IgD-negative memory B cell (primary cell): ENCODE results near the gene HSH2D. TPM values are rescaled to one million over a fixed set of nuclear protein-coding genes. Genes with fewer than 3 reads are reported as not detected.
"Not testable (repeated sequence)": the region's sequence is repeated elsewhere in the genome, so short reads cannot be mapped to it uniquely, and the experiment has no call there.

Experiments used
- H3K27ac Mint-ChIP-seq, 3 donors: one replicate each; pipeline ENCODE4 v1.8.0; 2020 to 2022; ENCODE audit warnings: mild to moderate bottlenecking in 3 of 3, mixed read lengths in 3 of 3, moderate library complexity in 1 of 3
- H3K27me3 Mint-ChIP-seq: one replicate; pipeline ENCODE4 v1.8.0; 2021; ENCODE audit warnings: mixed read lengths
- H3K36me3 Mint-ChIP-seq: one replicate; pipeline ENCODE4 v1.8.0; 2020; ENCODE audit warnings: mild to moderate bottlenecking, mixed read lengths
- H3K4me1 Mint-ChIP-seq, 3 donors: one replicate each; pipeline ENCODE4 v1.8.0; 2020 to 2022; ENCODE audit warnings: mixed read lengths in 3 of 3, mild to moderate bottlenecking in 1 of 3
- H3K4me3 Mint-ChIP-seq, 4 donors: one replicate each; pipeline ENCODE4 v1.8.0; 2020 to 2022; ENCODE audit warnings: mild to moderate bottlenecking in 4 of 4, mixed read lengths in 4 of 4, moderate library complexity in 3 of 4
- H3K9me3 Mint-ChIP-seq, 3 donors: one replicate each; pipeline ENCODE4 v1.8.0; 2020 to 2021; ENCODE audit warnings: mixed read lengths in 3 of 3, mild to moderate bottlenecking in 1 of 3
- polyA plus RNA-seq: library from polyadenylated mRNA; unstranded; fragments of 300-500 nt; fragmentation: Illumina TruSeq; gene quantifications from one replicate; pipeline ENCODE4 v1.2.3, GENCODE V29; 2021

HSH2D gene
- polyA plus RNA-seq, 1 donor from 2014 or later, result 122 TPM

- Mint-ChIP-seq H3K4me1 (peaks cover 23 to 25% (median 23%) of the 10 kb centered on the region in 3 donors), H3K27ac (peak overlapping the region in 1 of 3 donors; percentile 20), H3K9me3 (no peaks in the 10 kb centered on the region), H3K27me3 (no peaks in the 10 kb centered on the region), H3K36me3 (peaks cover 20% of the 10 kb centered on the region), H3K4me3 (peak overlapping the region in 1 of 4 donors; percentile 63)
These were observed 14.1 kb downstream of the HSH2D start for GRCh38 chr19:16157601-16158000.

GRCh38 chr19:16159655-16160054 lies 16.2 kb downstream of the HSH2D start:
- Mint-ChIP-seq H3K27ac (no peak overlapping the region), H3K27me3 (no peaks in the 10 kb centered on the region), H3K9me3 (no peaks in the 10 kb centered on the region), H3K36me3 (peaks cover 17% of the 10 kb centered on the region), H3K4me3 (no peak overlapping the region), H3K4me1 (peaks cover 14 to 18% (median 15%) of the 10 kb centered on the region in 3 donors)

GRCh38 chr19:16160445-16160942 lies 17.0 kb downstream of the HSH2D start:
- Mint-ChIP-seq H3K4me3 (peak overlapping the region in 1 of 4 donors; percentile 3), H3K4me1 (peaks cover 6 to 10% (median 7%) of the 10 kb centered on the region in 3 donors), H3K9me3 (no peaks in the 10 kb centered on the region), H3K27ac (no peak overlapping the region), H3K27me3 (no peaks in the 10 kb centered on the region), H3K36me3 (peaks cover 15% of the 10 kb centered on the region)

GRCh38 chr19:16160943-16161560 lies 17.6 kb downstream of the HSH2D start:
- Mint-ChIP-seq H3K9me3 (no peaks in the 10 kb centered on the region), H3K27ac (peak overlapping the region in 1 of 3 donors; percentile 73), H3K27me3 (no peaks in the 10 kb centered on the region), H3K4me3 (no peak overlapping the region), H3K4me1 (peaks cover 5 to 7% (median 7%) of the 10 kb centered on the region in 3 donors), H3K36me3 (peaks cover 12% of the 10 kb centered on the region)

- no peak overlapping the region for H3K4me3 Mint-ChIP-seq
- H3K36me3 Mint-ChIP-seq, result peaks cover 7% of the 10 kb centered on the region
- H3K27me3 Mint-ChIP-seq, result no peaks in the 10 kb centered on the region
- peaks cover 0 to 2% (median under 1%) of the 10 kb centered on the region in 3 donors for H3K4me1 Mint-ChIP-seq
- H3K27ac Mint-ChIP-seq, result peak overlapping the region in 1 of 3 donors; percentile 73
- H3K9me3 Mint-ChIP-seq, result no peaks in the 10 kb centered on the region
These were observed 18.4 kb downstream of the HSH2D start for GRCh38 chr19:16161840-16162239.

GRCh38 chr19:16164222-16164890 lies 20.9 kb downstream of the HSH2D start:
- no peak overlapping the region for H3K4me3 Mint-ChIP-seq
- no peaks in the 10 kb centered on the region for H3K9me3 Mint-ChIP-seq
- H3K4me1 Mint-ChIP-seq, result peaks cover 6 to 10% (median 7%) of the 10 kb centered on the region in 3 donors
- no peak overlapping the region for H3K27ac Mint-ChIP-seq
- no peaks in the 10 kb centered on the region for H3K27me3 Mint-ChIP-seq
- H3K36me3 Mint-ChIP-seq, result no peaks in the 10 kb centered on the region

- no peak overlapping the region for H3K27ac Mint-ChIP-seq
- H3K4me3 Mint-ChIP-seq, result no peak overlapping the region
- no peaks in the 10 kb centered on the region for H3K36me3 Mint-ChIP-seq
- no peaks in the 10 kb centered on the region for H3K27me3 Mint-ChIP-seq
- peaks cover 6 to 14% (median 10%) of the 10 kb centered on the region in 3 donors for H3K4me1 Mint-ChIP-seq
- H3K9me3 Mint-ChIP-seq, result no peaks in the 10 kb centered on the region
These were observed 22.9 kb downstream of the HSH2D start for GRCh38 chr19:16166417-16166816.

- no peaks in the 10 kb centered on the region for H3K9me3 Mint-ChIP-seq
- H3K4me1 Mint-ChIP-seq, result peaks cover 6 to 14% (median 10%) of the 10 kb centered on the region in 3 donors
- H3K27ac Mint-ChIP-seq, result no peak overlapping the region
- no peak overlapping the region for H3K4me3 Mint-ChIP-seq
- H3K27me3 Mint-ChIP-seq, result no peaks in the 10 kb centered on the region
- H3K36me3 Mint-ChIP-seq, result no peaks in the 10 kb centered on the region
These were observed 23.6 kb downstream of the HSH2D start for GRCh38 chr19:16167055-16167454.

GRCh38 chr19:16168465-16169081 lies 25.1 kb downstream of the HSH2D start:
- Mint-ChIP-seq H3K27me3 (no peaks in the 10 kb centered on the region), H3K4me1 (peaks cover 6 to 20% (median 13%) of the 10 kb centered on the region in 3 donors), H3K4me3 (peak overlapping the region in 2 of 4 donors; percentile 31 to 86), H3K9me3 (no peaks in the 10 kb centered on the region), H3K36me3 (no peaks in the 10 kb centered on the region), H3K27ac (peak overlapping the region in 1 of 3 donors; percentile 14)

- Mint-ChIP-seq H3K27me3 (no peaks in the 10 kb centered on the region), H3K4me3 (no peak overlapping the region), H3K4me1 (peaks cover 6 to 20% (median 15%) of the 10 kb centered on the region in 3 donors), H3K27ac (no peak overlapping the region), H3K9me3 (no peaks in the 10 kb centered on the region), H3K36me3 (no peaks in the 10 kb centered on the region)
These were observed 26.6 kb downstream of the HSH2D start for GRCh38 chr19:16170134-16170533.

GRCh38 chr19:16175954-16176353 lies 32.5 kb downstream of the HSH2D start:
- H3K27me3 Mint-ChIP-seq, result no peaks in the 10 kb centered on the region
- H3K4me1 Mint-ChIP-seq, result peaks cover 0 to 14% (median 14%) of the 10 kb centered on the region in 3 donors
- no peak overlapping the region for H3K27ac Mint-ChIP-seq
- H3K36me3 Mint-ChIP-seq, result peaks cover 2% of the 10 kb centered on the region
- H3K9me3 Mint-ChIP-seq, result peaks cover 0 to 2% (median 0%) of the 10 kb centered on the region in 3 donors
- H3K4me3 Mint-ChIP-seq, result no peak overlapping the region

- not testable (repeated sequence) for H3K9me3 Mint-ChIP-seq, H3K27me3 Mint-ChIP-seq, H3K36me3 Mint-ChIP-seq
- Mint-ChIP-seq H3K27ac (peak overlapping the region in 1 of 3 donors; percentile 6), H3K4me3 (peak overlapping the region in 3 of 4 donors; percentile 2 to 84 (median 81)), H3K4me1 (peaks cover 7 to 15% (median 13%) of the 10 kb centered on the region in 3 donors)
These were observed 35.4 kb downstream of the HSH2D start for GRCh38 chr19:16178866-16179265.

- H3K27ac Mint-ChIP-seq, result peak overlapping the region in 1 of 3 donors; percentile 32
These were observed 37.1 kb downstream of the HSH2D start for GRCh38 chr19:16180611-16181010.

GRCh38 chr19:16184665-16185122 lies 41.2 kb downstream of the HSH2D start:
- Mint-ChIP-seq H3K36me3 (no peaks in the 10 kb centered on the region), H3K27ac (peak overlapping the region; percentile 71 to 96 (median 82)), H3K27me3 (no peaks in the 10 kb centered on the region), H3K4me3 (peak overlapping the region; percentile 96 to 100 (median 98)), H3K9me3 (no peaks in the 10 kb centered on the region), H3K4me1 (peaks cover 19 to 23% (median 22%) of the 10 kb centered on the region in 3 donors)

More at GRCh38 chr19:16180611-16181010, 37.1 kb downstream of the HSH2D start:
- Mint-ChIP-seq H3K4me3 (no peak overlapping the region), H3K27me3 (no peaks in the 10 kb centered on the region), H3K9me3 (peaks cover 0 to 2% (median 0%) of the 10 kb centered on the region in 3 donors), H3K4me1 (peaks cover 13 to 20% (median 13%) of the 10 kb centered on the region in 3 donors), H3K36me3 (peaks cover 2% of the 10 kb centered on the region)
